Ecto neural progenitor cell (in vitro differentiated cells): ENCODE data around the gene RAB30.
"Not testable (repeated sequence)": the region's sequence is repeated elsewhere in the genome, so short reads cannot be mapped to it uniquely, and the experiment has no call there.

Source experiments
- DNase-seq: peaks from one replicate; pipeline ENCODE4 v3.0.0-alpha.2; 2018; ENCODE audit warnings: low spot score

Gene RAB30

DNA sequence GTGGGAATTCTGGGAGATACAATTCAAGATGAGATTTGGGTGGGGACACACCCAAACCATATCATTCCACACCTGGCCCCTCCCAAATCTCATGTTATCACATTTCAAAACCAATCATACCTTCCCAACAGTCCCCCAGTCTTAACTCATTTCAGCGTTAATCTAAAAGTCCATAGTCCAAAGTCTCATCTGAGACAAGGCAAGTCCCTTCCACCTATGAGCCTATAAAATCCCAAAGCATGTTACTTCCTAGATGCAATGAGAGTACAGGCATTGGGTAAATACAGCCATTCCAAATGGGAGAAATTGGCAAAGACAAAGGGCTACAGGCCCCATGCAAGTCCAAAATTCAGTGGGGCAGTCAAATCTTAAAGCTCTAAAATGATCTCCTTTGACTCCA is 128.3 kb downstream of the RAB30 start:
- DNase-seq: not testable (repeated sequence)

DNA sequence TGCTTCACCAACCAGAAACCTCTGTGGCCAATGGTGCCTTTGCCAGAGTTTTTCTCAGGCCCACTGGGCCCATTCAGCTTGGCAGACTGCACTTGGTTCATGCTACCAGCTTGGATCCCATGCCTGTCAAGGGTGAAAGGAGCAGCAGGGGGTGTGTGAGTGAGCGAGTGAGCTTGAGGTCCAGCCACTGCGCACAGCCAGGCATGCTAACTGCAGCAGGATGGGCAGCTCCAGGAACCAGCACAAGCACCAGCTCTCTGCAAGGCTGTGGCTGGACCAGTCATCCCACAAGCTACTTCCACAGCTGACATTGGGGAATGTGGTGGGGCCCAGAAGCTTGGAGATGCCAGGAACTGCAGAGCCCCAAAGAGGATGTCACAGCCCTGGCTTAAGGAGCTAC is 129.3 kb downstream of the RAB30 start:
- no peak for DNase-seq

DNA sequence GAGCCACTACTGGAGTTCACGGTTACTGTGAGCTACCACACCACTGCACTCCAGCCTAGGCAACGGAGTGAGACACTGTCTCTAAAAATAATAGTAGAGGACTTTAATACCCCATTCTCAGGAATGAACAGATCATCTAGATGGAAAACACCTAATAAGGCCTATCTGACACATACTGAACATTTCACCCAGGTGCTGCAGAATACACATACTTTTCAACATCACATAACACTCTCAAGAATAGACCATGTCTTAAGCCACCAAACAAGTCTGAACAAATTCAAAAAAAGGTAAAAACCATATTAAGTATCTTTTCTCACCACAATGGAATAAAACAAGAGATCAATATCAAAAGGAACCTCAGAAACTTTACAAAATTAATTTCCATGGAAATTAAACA is 132.2 kb downstream of the RAB30 start:
- no peak for DNase-seq

DNA sequence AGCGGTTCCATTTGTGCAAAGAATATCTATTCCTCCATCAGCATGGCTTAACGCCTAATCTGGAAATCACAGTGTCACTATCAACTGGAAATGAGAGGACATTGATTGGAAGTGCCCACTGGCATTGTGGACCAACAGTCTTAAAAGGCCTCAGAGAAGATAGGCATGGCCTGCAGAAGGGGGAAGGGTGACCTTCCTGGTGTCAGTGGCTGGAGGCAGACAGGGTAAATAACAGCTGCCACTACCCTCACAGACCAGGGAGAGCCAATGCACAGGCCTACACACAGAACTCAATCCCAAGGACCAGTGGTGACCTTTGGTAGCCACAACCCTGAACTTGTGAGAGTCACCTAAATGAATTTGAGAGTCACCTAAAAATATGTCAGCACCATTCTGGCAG is 134.1 kb downstream of the RAB30 start:
- DNase-seq: no peak

DNA sequence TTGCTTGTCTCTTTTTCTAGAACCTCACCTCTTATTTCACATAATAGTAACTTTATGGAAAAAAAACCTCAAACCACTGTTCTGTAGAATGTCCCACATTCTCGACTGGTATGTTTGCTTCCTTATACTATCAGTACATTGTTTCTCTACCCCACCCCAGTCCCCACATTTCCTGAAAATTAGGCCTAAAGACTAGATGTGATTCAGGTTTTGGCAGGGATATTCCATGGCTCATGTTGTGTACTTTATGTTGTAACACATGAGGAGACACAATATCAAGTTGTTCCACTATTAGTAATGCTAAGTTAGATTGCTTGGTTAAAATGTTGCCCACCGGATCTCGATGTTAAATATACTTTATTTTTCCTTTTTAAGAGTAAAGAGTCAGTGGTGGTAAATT is 135.4 kb downstream of the RAB30 start:
- no peak for DNase-seq

DNA sequence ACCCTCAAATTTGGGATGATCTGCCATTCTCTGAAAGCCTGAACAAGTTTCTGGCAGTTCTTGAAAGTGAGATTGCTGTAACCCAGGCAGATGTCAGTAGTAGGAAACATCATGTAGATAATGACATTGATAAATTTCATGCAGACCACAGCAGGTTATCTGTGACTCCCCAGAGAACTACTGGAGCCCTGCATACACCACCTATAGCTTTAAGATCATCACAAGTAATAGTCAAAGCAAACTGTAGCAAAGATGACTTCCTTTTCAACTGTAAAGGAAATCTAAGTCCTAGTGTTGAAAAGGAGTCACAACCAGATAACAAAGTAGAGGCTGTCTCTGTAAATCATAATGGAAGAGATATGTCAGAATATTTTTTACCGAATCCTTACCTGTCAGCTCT is 139.1 kb downstream of the RAB30 start:
- DNase-seq: no peak

DNA sequence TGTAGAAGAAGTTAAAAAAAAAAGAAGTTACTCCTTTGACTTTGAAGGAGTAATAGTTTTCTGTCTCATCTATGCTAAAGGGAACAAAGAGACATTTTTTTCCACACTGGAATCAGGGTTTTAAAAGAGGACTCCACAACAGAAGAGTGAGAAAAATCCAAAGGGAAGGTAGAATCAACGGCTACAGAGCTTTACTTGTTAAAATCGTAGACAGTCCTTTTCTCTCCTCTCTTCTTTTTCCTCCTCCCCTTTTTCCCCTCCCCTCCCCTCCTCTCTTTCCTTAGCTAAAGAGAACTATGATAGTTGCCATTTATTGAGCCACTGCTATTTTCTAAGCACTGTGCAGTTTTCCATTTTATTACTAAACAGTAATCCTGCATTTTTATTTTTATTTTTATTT is 141.0 kb downstream of the RAB30 start:
- DNase-seq: no peak

DNA sequence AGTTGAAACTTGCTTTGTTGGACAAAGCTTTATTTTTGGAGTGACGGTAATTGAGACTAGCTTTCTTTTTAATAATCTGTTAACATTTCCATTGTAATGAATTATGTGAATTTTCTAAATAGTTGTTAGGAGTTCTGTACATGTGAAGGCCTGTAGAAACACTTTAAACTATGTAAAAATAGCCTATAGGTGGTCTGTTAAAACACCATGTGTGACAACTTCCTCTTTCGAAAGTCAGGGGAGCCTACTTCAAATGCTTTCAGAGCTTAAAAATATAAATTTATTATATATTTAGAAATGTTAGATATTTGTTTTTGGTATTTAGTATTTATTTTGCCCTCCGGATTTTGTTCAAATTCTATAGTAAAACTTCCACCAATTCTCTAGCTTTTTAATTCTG is 141.5 kb downstream of the RAB30 start:
- DNase-seq: no peak

DNA sequence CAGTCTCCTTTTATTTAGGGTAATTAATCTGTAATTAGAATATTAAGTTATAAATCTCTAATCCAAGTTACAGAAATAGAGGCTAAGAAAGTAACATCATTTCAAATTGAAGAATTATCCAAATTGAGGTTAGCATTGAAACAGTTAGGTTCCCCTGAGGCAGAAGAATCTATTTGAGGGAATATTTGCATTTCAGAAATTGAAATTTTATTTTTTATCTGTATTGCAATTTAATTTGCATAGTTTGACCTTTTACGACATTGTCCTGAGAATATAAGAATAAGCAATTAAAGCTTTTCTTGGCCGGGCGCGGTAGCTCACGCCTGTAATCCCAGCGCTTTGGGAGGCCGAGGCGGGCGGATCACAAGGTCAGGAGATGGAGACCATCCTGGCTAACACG is 142.6 kb downstream of the RAB30 start:
- no peak for DNase-seq

DNA sequence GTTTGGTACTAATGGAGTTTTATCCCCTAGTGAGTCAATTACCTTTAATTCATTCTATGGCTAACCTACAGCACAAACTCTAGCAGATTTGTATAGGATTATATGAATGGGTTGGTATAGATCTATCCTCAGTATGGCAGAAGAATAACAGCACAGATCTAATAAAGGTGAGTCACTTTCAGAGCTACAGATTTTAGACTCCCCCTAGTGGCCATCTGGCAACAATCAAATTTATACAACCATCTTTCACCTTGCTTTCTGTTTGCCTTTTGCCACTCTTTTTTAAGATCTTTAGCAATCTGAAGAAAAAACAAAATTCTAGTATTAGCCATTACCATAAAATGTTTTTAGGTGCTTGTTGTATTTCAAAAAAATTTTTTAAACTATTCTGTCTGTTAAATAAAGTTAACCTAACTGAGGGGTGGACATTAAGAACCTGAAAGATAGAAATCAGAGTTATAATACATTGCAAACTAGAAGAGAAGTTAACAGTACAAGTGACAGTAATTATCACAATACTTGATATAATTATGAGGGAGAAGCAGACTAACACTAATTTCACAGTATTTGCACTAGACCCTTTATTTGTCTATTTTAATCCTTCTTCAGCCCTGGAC is 144.3 kb downstream of the RAB30 start:
- no peak for DNase-seq

DNA sequence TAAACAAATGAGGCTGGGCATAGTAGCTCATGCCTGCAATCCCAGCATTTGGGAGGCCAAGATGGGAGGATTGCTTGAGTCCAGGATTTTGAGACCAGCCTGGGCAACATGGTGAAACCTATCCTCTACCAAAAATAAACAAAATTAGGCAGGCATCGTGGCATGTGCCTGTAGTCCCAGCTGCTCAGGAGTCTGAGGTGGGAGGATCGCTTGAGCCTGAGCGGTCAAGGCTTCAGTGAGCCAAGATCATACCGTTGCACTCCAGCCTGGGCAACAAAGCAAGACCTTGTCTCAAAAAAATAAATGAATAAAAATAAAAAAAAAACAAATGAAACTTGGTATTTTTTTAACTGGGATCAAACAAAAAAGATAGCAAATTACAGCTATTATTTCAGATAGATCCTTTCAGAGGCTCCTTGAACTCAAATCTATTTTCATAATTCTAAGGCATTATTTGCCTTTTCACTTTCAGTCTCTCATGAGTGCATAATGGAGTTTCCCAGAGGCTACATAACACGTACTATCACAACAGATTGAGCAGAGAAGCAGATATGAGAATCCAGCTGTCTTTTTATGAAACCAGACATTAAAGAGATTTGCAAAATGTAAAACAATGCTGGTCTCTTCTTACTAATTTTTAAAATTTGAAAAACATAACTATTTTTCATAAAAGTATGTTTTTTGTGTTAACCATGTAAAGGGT is 147.0 kb downstream of the RAB30 start:
- no peak for DNase-seq
